ENCODE data around the gene GALK1. TPM values are rescaled to one million over a fixed set of nuclear protein-coding genes. Genes with fewer than 3 reads are reported as not detected.

Gene GALK1
- total RNA-seq, 4 donors from 2014 or later: 8.7 to 18.3 (median 11.0) TPM

- in situ Hi-C loops (cut with MboI; ENCODE audit: low sequenced_read_pairs in 4 of 4) (no loop called here), intact Hi-C loops (cut with DNase I; ENCODE audit: low total_unique reads) (loop anchor here (1.0 to 10.0 kb wide), 6 partner anchors 24 to 940 kb away; partner anchors contain the start of genes ACOX1, JMJD6, METTL23 and TEN1)
- DNase-seq: peak; percentile 75 to 88
- Histone ChIP-seq H3K36me3 (no peaks in the 10 kb centered on the region), H3K4me3 (peak overlapping the region; percentile 74 to 87 (median 86)), H3K27me3 (no peaks in the 10 kb centered on the region), H3K9me3 (no peaks in the 10 kb centered on the region), H3K27ac (peak overlapping the region; percentile 98 to 100 (median 100)), H3K4me1 (peaks cover 37 to 47% of the 10 kb centered on the region in 2 donors)
- peak; percentile 81 to 87 for TF ChIP-seq POLR2A (IDR thresholded peaks at IDR 0.05)
- TF ChIP-seq CTCF (IDR thresholded peaks at IDR 0.05 in 4 of 5, conservative IDR thresholded peaks at IDR 0.05 in 1 of 5): no peak
- ATAC-seq: peak; percentile 76 to 78
Measured at GRCh38 chr17:75785016-75785890, 20.3 kb upstream of the GALK1 start.

- H3K36me3 ChIP-seq: no peaks in the 10 kb centered on the region
- peak in 2 of 5 experiments; percentile 15 to 43 for TF ChIP-seq CTCF (IDR thresholded peaks at IDR 0.05 in 4 of 5, conservative IDR thresholded peaks at IDR 0.05 in 1 of 5)
- peak; percentile 56 to 67 for TF ChIP-seq POLR2A (IDR thresholded peaks at IDR 0.05)
- H3K4me1 ChIP-seq: peaks cover 41 to 47% of the 10 kb centered on the region in 2 donors
- ATAC-seq: peak; percentile 82 to 85
- peak within 1 kb of the TSS; percentile 74 to 87 (median 86) for H3K4me3 ChIP-seq
- H3K27ac ChIP-seq: peak within 1 kb of the TSS; percentile 98 to 100 (median 100)
- intact Hi-C loops (cut with DNase I; ENCODE audit: low total_unique reads): loop anchor here (1.0 to 10.0 kb wide), 7 partner anchors 25 to 940 kb away; partner anchors contain the start of genes ACOX1, JMJD6, METTL23 and TEN1
- in situ Hi-C loops (cut with MboI; ENCODE audit: low sequenced_read_pairs in 4 of 4): no loop called here
- no peaks in the 10 kb centered on the region for H3K9me3 ChIP-seq
- H3K27me3 ChIP-seq: no peaks in the 10 kb centered on the region
- peak; percentile 98 to 99 for DNase-seq
Measured at GRCh38 chr17:75784473-75785015, 19.6 kb upstream of the GALK1 start, which contains the start of gene UNK. TSS of gene UNK (plus strand) at chr17:75784806. CDS start at chr17:75784881, 75 bp downstream.

- in situ Hi-C loops (cut with MboI; ENCODE audit: low sequenced_read_pairs in 4 of 4) (no loop called here), intact Hi-C loops (cut with DNase I; ENCODE audit: low total_unique reads) (loop anchor here (2.0 to 10.0 kb wide), 6 partner anchors 61 to 941 kb away; partner anchors contain the start of genes ACOX1, JMJD6, METTL23 and TEN1)
- H3K4me1 ChIP-seq: peaks cover 41 to 47% of the 10 kb centered on the region in 2 donors
- H3K27me3 ChIP-seq: no peaks in the 10 kb centered on the region
- ATAC-seq: peak; percentile 1 to 6
- H3K36me3 ChIP-seq: peaks cover 0 to under 1% of the 10 kb centered on the region in 2 donors
- TF ChIP-seq POLR2A (IDR thresholded peaks at IDR 0.05) (no peak), CTCF (IDR thresholded peaks at IDR 0.05 in 4 of 5, conservative IDR thresholded peaks at IDR 0.05 in 1 of 5) (no peak)
- H3K4me3 ChIP-seq: peak overlapping the region; percentile 51 to 87 (median 86)
- no peaks in the 10 kb centered on the region for H3K9me3 ChIP-seq
- H3K27ac ChIP-seq: peak overlapping the region; percentile 98 to 100 (median 100)
- DNase-seq: peak in 1 of 2 donors; percentile 66
Measured at GRCh38 chr17:75783803-75784472, 18.9 kb upstream of the GALK1 start.

DNA sequence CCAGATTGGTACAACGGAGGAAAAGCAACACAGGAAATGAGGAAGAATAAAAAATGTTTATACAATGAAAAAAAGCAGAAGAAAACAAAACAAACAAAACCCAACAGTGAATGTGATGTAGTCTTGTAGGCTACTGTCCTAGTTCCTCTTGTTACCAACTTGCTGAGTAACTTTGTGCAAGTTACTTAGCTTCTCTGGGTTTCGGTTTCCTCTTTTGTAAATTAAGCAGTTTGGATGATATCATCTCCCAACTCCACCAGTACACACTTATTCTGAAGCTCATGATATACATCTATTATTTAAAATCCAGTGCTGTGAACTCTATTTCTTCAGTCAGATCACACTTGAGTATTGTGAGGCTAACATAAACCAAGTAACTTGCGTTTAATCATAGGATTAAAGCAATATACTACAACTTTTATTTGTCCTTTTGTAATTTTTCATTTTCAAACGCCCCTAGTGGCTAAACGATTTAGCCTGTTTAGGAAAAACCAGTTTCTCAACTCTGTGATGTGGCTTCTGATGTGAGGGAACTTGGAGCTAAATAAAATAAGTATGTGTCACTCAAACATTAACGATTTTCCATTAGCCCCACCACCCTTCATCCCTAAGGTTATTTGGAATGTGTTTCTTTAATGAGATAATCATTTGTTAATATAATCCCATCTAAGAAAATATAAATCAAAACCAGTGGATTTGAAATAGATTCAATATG is 18.2 kb upstream of the GALK1 start:
- in situ Hi-C loops (cut with MboI; ENCODE audit: low sequenced_read_pairs in 4 of 4): no loop called here
- TF ChIP-seq POLR2A (IDR thresholded peaks at IDR 0.05) (peak in 1 of 2 donors; percentile 9), CTCF (IDR thresholded peaks at IDR 0.05 in 4 of 5, conservative IDR thresholded peaks at IDR 0.05 in 1 of 5) (peak; percentile 61 to 72 (median 65))
- ATAC-seq (no peak), DNase-seq (no peak)
- Histone ChIP-seq H3K4me1 (peaks cover 41 to 46% of the 10 kb centered on the region in 2 donors), H3K27me3 (no peaks in the 10 kb centered on the region), H3K9me3 (no peaks in the 10 kb centered on the region), H3K27ac (peak overlapping the region; percentile 98 to 100 (median 100)), H3K4me3 (peak overlapping the region in 3 of 4 donors; percentile 51 to 86 (median 85)), H3K36me3 (peaks cover 0 to 7% of the 10 kb centered on the region in 2 donors)
- intact Hi-C loops (cut with DNase I; ENCODE audit: low total_unique reads): loop anchor here (5.0 to 10.0 kb wide), 4 partner anchors 114 to 942 kb away; partner anchors contain the start of genes ACOX1, JMJD6, METTL23 and TEN1

Data from gastrocnemius medialis (tissue), 4 donors.